ENCODE results near the gene MMP24.

DNA sequence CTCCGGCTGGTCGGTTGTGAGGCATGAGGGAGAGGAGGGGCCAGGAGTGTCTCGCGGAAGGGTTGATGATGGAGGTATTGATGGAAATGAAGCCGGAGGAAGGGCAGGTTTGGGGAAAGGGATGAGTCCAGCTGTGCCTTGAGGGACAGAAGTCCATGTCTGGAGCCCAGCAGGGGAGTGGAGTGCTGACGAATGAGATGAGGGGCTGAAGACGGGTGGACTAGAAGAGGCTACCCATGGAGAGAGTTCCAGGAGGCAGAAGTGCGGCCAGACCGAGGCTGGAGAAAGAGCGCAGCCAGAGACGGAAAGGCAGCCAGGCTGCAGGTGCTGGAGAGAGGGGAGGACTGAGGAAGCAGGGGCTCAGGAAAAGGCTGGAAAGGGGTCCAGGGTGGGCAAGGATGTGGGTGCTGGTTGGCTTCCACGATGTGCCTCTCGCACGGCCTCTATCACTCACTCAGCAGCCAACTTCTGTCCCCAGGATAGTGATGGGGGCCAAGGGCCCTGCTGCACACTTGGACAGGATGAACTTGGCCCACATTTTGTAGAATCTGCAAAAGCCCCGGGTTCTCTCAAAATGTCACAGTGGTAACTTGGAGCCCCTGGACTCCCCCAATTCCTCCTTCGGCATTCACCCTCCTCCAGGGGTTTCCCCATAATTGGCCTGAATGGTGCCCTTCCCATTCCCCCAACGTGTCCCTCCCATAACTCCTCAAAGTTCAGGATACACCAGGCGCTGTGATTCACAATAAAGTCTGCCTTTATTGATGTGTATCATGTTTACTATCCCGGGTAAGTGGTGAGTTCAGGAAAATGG lies 58.7 kb downstream of the MMP24 start:
- TF ChIP-seq, protein P1, sequence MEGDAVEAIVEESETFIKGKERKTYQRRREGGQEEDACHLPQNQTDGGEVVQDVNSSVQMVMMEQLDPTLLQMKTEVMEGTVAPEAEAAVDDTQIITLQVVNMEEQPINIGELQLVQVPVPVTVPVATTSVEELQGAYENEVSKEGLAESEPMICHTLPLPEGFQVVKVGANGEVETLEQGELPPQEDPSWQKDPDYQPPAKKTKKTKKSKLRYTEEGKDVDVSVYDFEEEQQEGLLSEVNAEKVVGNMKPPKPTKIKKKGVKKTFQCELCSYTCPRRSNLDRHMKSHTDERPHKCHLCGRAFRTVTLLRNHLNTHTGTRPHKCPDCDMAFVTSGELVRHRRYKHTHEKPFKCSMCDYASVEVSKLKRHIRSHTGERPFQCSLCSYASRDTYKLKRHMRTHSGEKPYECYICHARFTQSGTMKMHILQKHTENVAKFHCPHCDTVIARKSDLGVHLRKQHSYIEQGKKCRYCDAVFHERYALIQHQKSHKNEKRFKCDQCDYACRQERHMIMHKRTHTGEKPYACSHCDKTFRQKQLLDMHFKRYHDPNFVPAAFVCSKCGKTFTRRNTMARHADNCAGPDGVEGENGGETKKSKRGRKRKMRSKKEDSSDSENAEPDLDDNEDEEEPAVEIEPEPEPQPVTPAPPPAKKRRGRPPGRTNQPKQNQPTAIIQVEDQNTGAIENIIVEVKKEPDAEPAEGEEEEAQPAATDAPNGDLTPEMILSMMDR (IDR thresholded peaks at IDR 0.05 in 8 of 11, conservative IDR thresholded peaks at IDR 0.05 in 3 of 11): no peak
- no peak for TF ChIP-seq POLR2A (IDR thresholded peaks at IDR 0.05)

Measured in spleen (tissue), 7 donors.